HG03457 (cell line): ENCODE results near the gene H2BK1.

Experiments
- ATAC-seq: cut with Tn5 transposase; IDR thresholded peaks from one replicate; pipeline ENCODE4 v1.9.1; 2021; ENCODE audit warnings: moderate number of reproducible peaks; ENCODE audit not compliant: unreplicated experiment

The H2BK1 gene

DNA sequence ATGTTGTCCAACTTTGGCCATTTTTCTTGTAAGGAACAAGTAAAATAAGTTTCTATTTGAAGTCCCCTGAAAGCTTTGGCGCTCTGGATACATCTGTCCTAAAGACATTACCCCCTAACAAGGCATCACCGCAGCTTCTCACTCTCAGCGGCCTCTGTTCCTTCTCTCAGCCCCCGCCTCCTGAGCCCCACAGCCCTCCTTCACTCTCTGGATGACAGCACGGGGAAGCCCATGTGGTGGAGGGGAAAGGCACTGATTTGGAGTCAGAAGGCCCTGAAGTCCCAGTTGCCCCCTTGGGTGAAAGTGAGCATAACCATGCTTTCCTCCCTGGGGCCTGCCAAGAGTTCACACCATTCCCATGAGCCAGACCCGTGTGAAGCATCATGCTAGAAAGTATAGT, 4.6 kb downstream of the H2BK1 start:
- no peak for ATAC-seq

DNA sequence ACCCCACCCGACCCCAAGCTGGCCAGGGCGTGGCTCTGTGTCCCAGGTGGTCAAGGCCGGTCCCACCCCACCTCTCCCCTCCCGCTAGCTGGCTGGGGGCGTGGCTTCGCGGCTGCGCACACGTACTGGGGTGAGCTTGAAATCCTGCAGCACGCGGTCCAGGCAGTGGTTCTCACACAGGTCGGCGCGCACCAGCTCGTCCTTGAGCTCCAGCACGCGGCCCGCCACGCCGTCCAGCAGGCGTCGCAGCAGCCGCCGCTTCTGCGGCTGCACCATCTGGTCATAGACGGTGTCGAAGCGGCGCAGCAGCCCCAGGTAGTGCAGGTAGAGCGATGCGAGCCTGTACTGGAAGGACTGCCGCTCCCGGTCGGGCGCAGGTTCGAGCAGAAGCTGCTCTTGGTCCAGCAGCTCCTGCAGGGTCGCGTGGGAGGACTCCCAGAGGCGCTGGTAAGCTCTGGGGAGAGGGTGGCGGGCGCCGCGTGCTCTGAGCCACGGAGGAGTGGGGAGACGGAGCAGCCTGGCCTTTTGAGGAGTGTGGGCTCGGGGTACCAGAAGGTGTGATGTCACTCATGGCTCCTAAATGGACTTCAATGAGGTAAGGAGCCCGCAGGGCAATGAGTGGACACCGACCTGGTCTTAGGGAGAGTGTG, 5.8 kb downstream of the H2BK1 start:
- no peak for ATAC-seq

DNA sequence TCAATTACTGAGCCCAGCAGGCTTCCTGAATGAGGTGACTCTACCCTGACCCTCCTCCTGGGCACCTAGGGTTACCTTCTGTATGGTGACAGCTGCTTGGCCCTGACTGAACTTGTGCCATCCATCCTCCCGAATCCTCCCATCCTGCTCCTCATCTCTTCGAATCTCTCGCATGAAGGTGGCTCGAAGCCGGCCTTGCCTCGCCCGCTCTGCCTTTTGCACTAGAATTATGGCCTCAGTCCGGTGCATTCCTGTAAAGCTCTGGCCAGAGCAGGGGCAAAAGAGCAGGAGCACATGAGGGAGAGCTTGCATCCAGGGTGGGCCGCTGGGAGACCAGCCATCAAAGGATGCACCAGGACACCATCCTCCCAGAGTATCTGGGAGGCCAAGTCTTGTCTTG, 7.5 kb downstream of the H2BK1 start:
- ATAC-seq = no peak

DNA sequence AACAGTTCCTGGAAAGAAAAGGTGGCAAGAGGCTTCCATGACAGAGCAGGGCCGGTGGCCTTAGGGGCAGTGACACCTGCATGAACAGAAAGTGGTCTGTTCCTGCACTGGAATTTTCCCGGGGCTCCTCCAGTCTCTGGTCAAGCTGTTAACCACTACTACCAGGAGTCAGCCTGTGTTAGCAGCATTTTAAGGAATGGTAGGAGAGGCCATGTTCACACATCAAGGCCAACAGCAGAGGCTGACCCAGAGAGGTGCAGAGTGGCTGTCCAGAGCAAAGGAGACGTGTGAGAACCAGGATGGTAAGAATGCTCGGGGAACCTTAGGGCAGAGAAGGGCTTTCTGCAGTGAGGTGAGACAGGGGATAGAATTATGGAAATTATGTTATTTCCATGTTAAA, 8.5 kb downstream of the H2BK1 start:
- no peak for ATAC-seq

DNA sequence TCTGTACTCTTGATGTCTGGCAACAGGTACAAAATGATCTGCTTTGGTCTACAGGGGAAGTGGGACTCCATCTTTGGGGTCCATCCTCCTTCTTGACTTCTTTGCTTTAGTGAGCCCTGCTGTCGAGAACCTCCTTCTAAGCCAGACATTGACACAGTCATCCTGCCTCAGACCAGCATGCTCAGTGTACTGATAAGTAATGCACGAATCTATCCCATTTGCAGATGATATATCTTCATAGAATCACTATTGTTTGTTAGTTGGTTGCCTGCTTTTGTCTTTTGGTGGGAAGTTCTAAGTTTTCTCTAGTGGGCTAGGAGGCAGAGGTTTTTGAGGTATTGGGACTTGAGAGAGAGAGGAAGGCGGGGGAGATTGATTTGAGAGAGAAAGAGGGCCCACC, 8.9 kb downstream of the H2BK1 start:
- ATAC-seq = no peak

GRCh38 chr7:151198945-151199848, 11.1 kb downstream of the H2BK1 start:
- no peak for ATAC-seq

DNA sequence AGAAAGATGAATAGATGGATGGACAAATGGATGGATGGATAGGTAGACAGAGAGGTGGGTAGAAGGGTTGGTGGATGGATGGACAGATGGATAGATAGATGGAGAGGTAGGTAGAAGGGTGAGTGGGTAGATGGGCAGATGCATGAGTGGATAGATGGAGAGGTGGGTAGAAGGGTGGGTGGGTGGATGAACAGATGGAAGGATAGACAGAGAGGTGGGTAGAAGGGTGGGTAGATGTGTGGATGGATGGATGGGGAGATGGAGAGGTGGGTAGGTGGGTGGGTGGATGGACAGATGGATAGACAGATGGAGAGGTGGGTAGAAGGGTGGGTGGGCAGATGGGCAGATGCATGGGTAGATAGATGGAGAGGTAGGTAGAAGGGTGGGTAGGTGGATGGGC, 12.4 kb downstream of the H2BK1 start:
- no peak for ATAC-seq

- no peak for ATAC-seq
These were observed 14.5 kb downstream of the H2BK1 start for GRCh38 chr7:151195616-151196450.

DNA sequence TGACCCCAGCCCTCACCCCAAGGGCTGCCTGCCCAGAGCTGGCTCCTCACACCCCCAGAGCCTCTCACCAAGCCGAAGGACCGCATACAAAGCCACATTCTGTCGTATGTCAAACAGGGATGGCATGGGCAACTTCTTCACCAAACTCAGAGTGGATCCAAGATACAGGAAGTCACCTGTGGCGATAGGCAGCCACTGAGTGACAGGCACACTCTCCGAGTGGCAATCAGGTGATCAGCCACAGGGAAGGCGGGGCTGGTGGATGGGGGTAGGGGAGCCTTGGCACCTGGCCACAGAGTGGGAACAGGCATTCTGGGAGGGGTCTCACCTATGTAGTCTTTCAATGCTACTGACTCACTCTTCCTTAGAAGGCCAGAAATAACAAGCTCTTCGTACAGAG, 16.1 kb downstream of the H2BK1 start:
- no peak for ATAC-seq

DNA sequence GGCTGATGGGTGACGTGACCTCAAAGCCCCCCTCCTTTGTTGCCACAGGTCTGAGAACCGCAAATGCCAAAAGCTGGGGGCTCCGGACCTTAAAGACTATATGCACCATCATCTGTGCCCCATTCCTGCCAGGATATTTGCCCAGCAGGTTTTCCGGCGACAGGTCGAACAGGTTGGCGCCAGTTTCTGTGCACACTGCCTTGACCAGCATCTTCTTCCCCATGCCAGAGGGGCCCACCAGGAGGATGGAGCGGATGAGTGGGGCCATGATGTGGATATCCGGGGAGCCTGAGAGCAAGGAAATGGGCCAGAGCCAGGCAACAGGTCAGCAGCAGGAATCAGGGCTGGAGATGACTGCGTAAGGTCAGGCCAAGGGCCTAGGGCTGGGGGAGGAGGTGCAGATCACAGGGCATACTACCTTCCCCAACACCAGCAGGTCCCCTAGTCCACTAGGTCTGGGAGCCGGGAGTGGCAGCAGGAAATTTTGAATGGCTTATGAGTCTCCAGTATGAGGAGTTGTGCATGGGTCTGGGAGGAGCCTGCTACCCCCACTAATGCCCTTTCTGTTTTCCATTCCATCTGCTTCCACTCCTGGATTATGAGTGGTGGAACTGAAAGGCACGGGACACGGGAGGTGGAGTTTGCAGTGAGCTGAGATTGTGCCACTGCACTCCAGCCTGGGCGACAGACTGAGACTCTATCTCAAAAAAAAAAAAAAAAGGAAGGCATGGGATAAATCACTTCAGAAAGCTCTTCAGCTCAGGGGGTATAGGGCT, 16.9 kb downstream of the H2BK1 start:
- ATAC-seq = no peak

- ATAC-seq = no peak
These were observed 18.2 kb downstream of the H2BK1 start for GRCh38 chr7:151192002-151192539.

DNA sequence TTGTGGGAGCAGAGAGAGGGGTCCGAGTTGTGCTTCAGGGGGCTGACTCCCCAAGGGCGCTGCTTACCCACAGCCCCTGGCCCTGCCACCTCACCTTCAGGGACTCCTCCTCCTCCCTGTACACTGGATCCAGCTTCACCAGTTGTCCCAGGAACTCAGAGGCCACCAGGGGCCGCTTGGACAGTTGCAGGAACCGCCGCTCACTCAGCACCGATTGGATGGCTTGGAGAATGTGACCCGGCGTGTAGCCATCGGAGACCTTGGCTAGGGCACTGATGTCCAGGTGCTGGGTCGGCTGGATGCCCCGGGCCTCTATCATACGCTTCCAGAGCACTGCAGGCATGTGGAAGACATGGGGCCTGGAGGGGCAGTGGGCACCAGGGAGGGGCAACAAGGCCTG, 18.7 kb downstream of the H2BK1 start:
- no peak for ATAC-seq

DNA sequence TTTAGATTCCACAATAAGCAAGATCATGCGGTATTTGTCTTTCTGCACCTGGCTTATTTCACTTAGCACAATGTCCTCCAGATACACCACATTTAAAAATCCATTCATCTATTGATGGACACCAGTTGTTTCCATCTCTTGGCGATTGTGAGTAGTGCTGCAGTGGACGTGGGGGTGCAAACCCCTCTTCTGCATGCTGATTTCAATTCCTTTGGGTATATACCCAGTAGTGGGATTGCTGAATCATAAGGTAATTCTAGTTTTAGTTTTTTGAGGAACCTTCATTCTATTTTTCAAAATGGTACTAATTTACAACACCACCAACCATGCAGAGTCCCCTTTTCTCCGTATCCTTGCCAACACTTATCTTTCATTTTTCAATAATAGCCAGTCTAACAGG, 21.2 kb downstream of the H2BK1 start:
- ATAC-seq = no peak

DNA sequence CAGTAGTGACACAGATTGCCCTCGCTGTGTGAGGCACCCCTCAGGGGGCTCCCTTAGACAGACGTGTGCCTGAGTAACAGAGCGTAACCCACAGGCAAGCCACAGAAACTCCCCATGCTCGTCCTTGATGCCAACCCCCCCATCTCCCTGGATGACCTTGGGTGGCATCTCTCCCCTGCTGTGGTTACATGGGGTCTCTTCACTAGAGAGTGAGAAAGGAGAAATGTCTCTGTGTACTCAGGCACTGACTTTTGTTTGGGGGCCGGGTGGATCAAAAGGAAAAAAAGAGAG, 22.1 kb downstream of the H2BK1 start:
- ATAC-seq = no peak

GRCh38 chr7:151187409-151188251, 22.7 kb downstream of the H2BK1 start:
- ATAC-seq = no peak

DNA sequence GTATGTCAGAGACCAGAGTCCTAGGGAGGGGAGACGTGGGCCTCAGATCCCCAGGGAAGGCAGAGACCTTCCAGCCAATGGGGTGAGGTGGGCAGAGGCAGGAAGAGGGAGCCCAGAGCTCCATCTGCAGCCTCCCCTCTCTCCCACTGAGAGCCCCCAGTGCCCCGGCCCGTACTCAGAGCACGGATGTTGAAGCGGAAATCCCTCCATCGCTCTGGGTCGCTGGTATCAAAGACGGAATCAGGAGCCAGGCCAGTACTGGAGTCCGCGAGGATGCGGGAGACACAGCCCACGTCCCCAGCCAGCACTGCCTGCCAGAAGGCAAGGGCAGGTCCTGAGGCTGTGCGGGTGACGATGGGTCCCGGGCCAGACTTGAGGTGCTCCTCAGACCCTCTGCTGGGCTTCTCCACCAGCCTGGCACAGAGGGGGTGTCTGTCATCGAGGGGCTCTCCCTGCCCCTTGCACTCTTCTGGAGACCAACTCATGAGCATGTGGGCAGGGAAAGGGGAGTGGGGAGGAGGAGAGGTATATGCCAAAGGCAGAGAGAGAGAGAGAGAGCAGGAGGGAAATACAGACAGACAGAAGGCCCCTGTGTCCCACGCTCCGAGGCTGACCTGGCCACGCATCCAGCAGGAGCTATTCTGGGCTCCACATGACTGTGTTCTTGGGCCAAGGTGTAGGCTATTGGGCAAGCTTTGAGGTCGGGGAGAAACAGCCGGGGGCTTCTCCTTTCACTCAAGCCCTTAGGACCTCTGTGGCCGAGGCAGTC, 23.5 kb downstream of the H2BK1 start, which contains the start of gene ASB10:
ASB10 (minus strand) TSS at position 611 of the 769 bp plus-strand sequence; CDS start at position 491, 120 bp downstream.
- ATAC-seq = no peak

DNA sequence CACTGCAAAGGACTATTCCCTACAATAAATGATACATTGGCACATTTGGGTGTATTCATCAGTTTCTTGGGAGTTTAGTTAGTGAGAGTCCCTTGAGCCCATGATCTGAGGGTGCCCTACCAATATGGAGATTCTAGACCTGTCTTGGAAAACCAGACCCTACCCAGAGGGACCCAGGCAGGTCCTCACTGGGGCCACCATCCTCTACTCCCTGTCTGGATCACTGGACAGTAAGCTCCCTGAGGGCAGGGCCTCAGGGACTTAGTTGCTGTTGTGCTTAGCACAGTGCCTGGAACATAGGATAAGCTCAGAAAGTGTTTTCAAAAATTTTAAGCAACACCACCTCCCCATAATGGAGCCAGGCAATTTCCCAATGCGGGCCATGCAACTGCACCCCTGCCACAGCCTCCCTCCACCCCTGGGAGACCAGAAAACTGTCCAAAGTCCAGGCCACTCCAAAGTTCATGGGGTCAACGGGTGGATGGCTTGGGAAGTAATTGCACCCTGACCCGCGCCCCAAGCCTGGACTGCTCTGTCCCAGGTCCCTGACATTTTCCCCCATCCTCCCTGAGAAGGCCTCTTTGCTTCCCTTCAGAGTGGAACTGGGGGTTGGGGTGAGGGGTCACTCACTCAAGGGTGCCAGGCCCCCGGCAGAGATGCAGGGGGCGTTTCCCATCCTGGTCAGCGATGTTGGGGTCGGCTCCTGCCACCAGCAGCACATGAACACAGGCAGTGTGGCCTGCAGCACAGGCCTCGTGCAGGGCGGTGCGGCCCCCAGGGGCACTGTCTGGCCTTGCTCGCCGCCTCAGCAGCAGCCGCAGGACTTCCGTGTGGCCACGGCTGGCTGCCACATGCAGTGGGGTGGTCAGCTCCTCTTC, 24.3 kb downstream of the H2BK1 start:
- no peak for ATAC-seq

DNA sequence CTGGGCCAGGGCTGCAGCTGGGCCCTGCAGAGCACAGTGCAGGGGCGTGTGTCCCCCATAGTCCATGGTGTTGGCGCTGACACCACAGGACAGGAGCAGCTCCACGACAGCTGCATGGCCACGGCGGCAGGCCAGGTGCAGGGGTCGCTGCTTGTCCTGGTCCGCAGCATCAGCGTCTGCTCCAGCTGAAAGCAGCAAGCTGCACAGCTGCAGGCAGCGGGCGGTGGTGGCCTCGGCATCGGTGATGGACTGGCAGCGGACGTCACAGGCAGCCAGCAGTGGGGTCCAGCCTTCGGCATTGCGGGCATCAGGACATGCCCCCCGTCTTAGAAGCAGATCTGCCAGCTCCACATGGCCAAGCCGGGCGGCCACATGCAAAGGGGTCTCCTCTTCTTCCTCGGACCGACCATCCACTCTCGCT, 29.3 kb downstream of the H2BK1 start:
- no peak for ATAC-seq
